Testis (tissue), 3 donors: Measurements from ENCODE around the gene PCBP4. TPM values are rescaled to one million over a fixed set of nuclear protein-coding genes. Genes with fewer than 3 reads are reported as not detected.

ENCODE experiments used
- DNase-seq: peaks from one replicate; pipeline ENCODE4 v3.0.0-alpha.2; 2019
- H3K27ac ChIP-seq, 2 donors: fragments of 200-600 bp; sonication (generic); one replicate each; pipeline ENCODE4 v1.5.1; 2019
- H3K27me3 ChIP-seq: fragments of 200-600 bp; sonication (generic); one replicate; pipeline ENCODE4 v1.5.1; 2019
- H3K36me3 ChIP-seq: fragments of 200-600 bp; sonication (generic); one replicate; pipeline ENCODE4 v1.5.1; 2017; ENCODE audit warnings: low read depth; ENCODE audit errors: missing control alignments
- H3K4me1 ChIP-seq: fragments of 200-600 bp; sonication (generic); one replicate; pipeline ENCODE4 v1.5.1; 2019
- H3K4me3 ChIP-seq, 2 donors: fragments of 200-600 bp; sonication (generic); one replicate each; pipeline ENCODE4 v1.5.1; 2017 to 2019
- H3K9me3 ChIP-seq: fragments of 200-600 bp; sonication (generic); one replicate; pipeline ENCODE4 v1.5.1; 2017
- CTCF ChIP-seq, 3 experiments: fragments of 450-650 bp in 2 of 3; fragments of 200-600 bp in 1 of 3; sonication (generic) in 1 of 3; IDR thresholded peaks; one replicate each; pipeline ENCODE4 v1.5.1; 2016 to 2019; ENCODE audit warnings: antibody characterized with exemption in 3 of 3, mild to moderate bottlenecking in 2 of 3, moderate library complexity in 1 of 3
- POLR2A ChIP-seq: fragments of 450-650 bp; IDR thresholded peaks from one replicate; pipeline ENCODE4 v1.6.1; 2017; ENCODE audit warnings: antibody characterized with exemption, mild to moderate bottlenecking, moderate library complexity
- WGBS, 2 donors: methylation state at CpG; one replicate each; pipeline ENCODE4 v1.1.5; 2018; 5-methylcytosine and 5-hydroxymethylcytosine counted together
- intact Hi-C: fragments of 100-400 bp; cut with DNase I; formaldehyde crosslinking; loops from one replicate; pipeline ENCODE4 v1.15.1; 2023; ENCODE audit warnings: low total_unique reads
- polyA plus RNA-seq: library from polyadenylated mRNA; stranded (reverse); fragments of 350-450 nt; fragmentation: Illumina TruSeq; extraction: RNeasy Lipid Tissue Mini Kit (QIAGEN cat#74804); gene quantifications from one replicate; pipeline ENCODE4 v1.2.3, GENCODE V29; 2014; ENCODE audit warnings: low read depth, low replicate concordance; ENCODE audit not compliant: insufficient read depth
- total RNA-seq, 2 donors: library from RNA; depleted of rRNA; stranded (reverse); fragments of >200 nt; gene quantifications; one replicate each; pipeline ENCODE4 v1.2.3, GENCODE V29; 2016

PCBP4 gene
- total and polyA plus RNA-seq, 3 donors from 2014 or later = 35.8 to 54.1 (median 47.1) TPM

- intact Hi-C loops = no loop called here
- H3K4me3 ChIP-seq = no peak overlapping the region
- H3K4me1 ChIP-seq = peaks cover 18% of the 10 kb centered on the region
- H3K27ac ChIP-seq = no peak overlapping the region
- H3K36me3 ChIP-seq = no peaks in the 10 kb centered on the region
- H3K9me3 ChIP-seq = no peaks in the 10 kb centered on the region
- WGBS, 2 donors = 94 to 95% methylated on average over 11 to 18 of the region's 18 CpGs
- no peaks in the 10 kb centered on the region for H3K27me3 ChIP-seq
- TF ChIP-seq CTCF (IDR thresholded peaks at IDR 0.05) = no peak
- TF ChIP-seq POLR2A = no peak
- DNase-seq = no peak
These were observed 22.0 kb downstream of the PCBP4 start for GRCh38 chr3:51945031-51945840.

GRCh38 chr3:51944451-51945021 lies 22.7 kb downstream of the PCBP4 start:
- DNase-seq = no peak
- Histone ChIP-seq H3K4me3 (no peak overlapping the region), H3K27me3 (no peaks in the 10 kb centered on the region), H3K4me1 (peaks cover 18% of the 10 kb centered on the region), H3K27ac (no peak overlapping the region), H3K36me3 (no peaks in the 10 kb centered on the region), H3K9me3 (no peaks in the 10 kb centered on the region)
- TF ChIP-seq CTCF (IDR thresholded peaks at IDR 0.05) (no peak), POLR2A (no peak)
- WGBS, 2 donors = 91 to 92% methylated on average over 11 of the region's 11 CpGs
- intact Hi-C loops = no loop called here

GRCh38 chr3:51943451-51944391 lies 23.5 kb downstream of the PCBP4 start:
- TF ChIP-seq POLR2A (no peak), CTCF (IDR thresholded peaks at IDR 0.05) (no peak)
- no peak for DNase-seq
- Histone ChIP-seq H3K4me1 (peaks cover 18% of the 10 kb centered on the region), H3K36me3 (no peaks in the 10 kb centered on the region), H3K27ac (peak overlapping the region in 1 of 2 donors; percentile 83), H3K27me3 (no peaks in the 10 kb centered on the region), H3K9me3 (no peaks in the 10 kb centered on the region), H3K4me3 (no peak overlapping the region)
- intact Hi-C loops = no loop called here
- WGBS, 2 donors = 89 to 93% methylated on average over 13 to 21 of the region's 21 CpGs

- intact Hi-C loops = no loop called here
- no peaks in the 10 kb centered on the region for H3K36me3 ChIP-seq
These were observed 24.4 kb downstream of the PCBP4 start for GRCh38 chr3:51942603-51943450.

More at GRCh38 chr3:51942603-51943450, 24.4 kb downstream of the PCBP4 start:
- Histone ChIP-seq H3K4me3 (peak overlapping the region; percentile 48 to 68), H3K27ac (peak overlapping the region; percentile 83 to 86), H3K4me1 (peaks cover 18% of the 10 kb centered on the region), H3K27me3 (no peaks in the 10 kb centered on the region), H3K9me3 (no peaks in the 10 kb centered on the region)
- DNase-seq = no peak
- TF ChIP-seq CTCF (IDR thresholded peaks at IDR 0.05) = no peak
- TF ChIP-seq POLR2A = no peak
- WGBS, 2 donors = 38 to 66% methylated on average over 7 to 17 of the region's 17 CpGs
